Nephron (organoid): ENCODE measurements around the gene ABHD3.
"Not testable (repeated sequence)": the region's sequence is repeated elsewhere in the genome, so short reads cannot be mapped to it uniquely, and the experiment has no call there.

ENCODE experiments used
- H3K27ac Mint-ChIP-seq, 3 experiments: 2 replicates each; pipeline ENCODE4 v1.8.0; 2020; ENCODE audit warnings: mixed read lengths in 3 of 3, mild to moderate bottlenecking in 2 of 3, moderate library complexity in 1 of 3
- H3K27me3 Mint-ChIP-seq: 2 replicates; pipeline ENCODE4 v1.8.0; 2021; ENCODE audit warnings: low read depth, mild to moderate bottlenecking, moderate library complexity, mixed read lengths
- H3K36me3 Mint-ChIP-seq: 2 replicates; pipeline ENCODE4 v1.8.0; 2020; ENCODE audit warnings: low read depth, mixed read lengths
- H3K4me1 Mint-ChIP-seq: 2 replicates; pipeline ENCODE4 v1.8.0; 2020; ENCODE audit warnings: mixed read lengths
- H3K4me3 Mint-ChIP-seq, 3 experiments: 2 replicates each; pipeline ENCODE4 v1.8.0; 2020; ENCODE audit warnings: mild to moderate bottlenecking in 3 of 3, mixed read lengths in 3 of 3, moderate library complexity in 2 of 3
- H3K9me3 Mint-ChIP-seq: 2 replicates; pipeline ENCODE4 v1.8.0; 2020; ENCODE audit warnings: mixed read lengths
- CTCF ChIP-seq, 3 experiments: fragments of 200-600 bp; sonication (generic); IDR thresholded peaks; one replicate each; pipeline ENCODE4 v1.5.0; 2021; ENCODE audit warnings: antibody characterized with exemption in 3 of 3; ENCODE audit not compliant: unreplicated experiment in 3 of 3

The ABHD3 gene

DNA sequence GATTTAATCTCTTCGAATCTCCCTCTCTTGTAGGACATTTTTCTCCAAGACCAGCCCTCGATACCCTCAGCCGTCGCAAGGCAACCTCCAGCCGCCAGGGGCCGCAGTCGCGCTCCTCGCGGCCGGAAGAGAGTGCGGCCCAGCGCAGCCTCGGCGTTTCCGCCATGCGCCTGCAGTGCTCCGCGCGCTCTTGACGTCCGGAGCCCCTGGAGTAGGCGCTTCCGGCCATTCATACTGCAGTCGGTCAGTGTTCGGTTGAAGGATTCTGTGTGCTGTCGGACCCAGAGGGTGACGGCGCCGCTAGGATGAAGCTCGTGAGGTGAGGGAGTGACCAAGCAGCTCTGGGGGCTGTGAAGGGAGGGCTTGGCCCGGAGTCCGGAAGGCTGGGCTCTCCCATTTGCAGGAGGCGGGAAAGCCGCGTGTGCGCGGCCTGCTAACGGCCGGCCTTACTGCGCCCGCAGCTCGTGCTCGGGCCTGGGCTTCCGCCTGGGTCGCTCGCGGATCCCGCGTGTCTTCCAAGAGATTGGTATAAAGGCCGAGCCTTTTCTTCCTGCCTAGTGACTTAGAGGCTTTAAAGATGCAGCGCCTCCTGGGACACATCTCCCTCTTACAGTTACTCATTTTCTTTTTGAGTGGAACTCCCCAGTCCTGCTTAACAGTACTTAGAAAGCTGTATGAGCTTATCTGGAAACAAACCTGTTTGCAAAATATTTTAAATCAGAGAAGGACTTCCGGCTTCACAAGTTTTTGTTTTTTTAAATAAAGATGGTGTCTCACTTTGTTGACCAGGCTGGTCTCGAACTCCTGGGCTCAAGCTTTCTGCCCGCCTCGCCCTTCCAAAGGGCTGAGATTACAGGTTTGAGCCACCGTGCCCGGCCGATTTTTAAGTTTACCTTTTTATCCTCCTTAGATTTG lies 92.2 kb downstream of the ABHD3 start, which contains the start of gene SNRPD1:
SNRPD1 (plus strand) TSS at position 190 of the 915 bp plus-strand sequence; CDS start at position 306, 116 bp downstream.
- H3K27me3 Mint-ChIP-seq: no peaks in the 10 kb centered on the region
- H3K4me3 Mint-ChIP-seq: peak within 1 kb of the TSS; percentile 91 to 96 (median 96)
- H3K36me3 Mint-ChIP-seq: peaks cover 32% of the 10 kb centered on the region
- peaks cover 9% of the 10 kb centered on the region for H3K9me3 Mint-ChIP-seq
- H3K27ac Mint-ChIP-seq: peak within 1 kb of the TSS; percentile 91 to 96 (median 93)
- peaks cover 14% of the 10 kb centered on the region for H3K4me1 Mint-ChIP-seq
- peak; percentile 89 to 92 (median 92) for TF ChIP-seq CTCF (IDR thresholded peaks at IDR 0.05; ENCODE audit: unreplicated experiment in 3 of 3)

GRCh38 chr18:21611401-21612124 lies 93.0 kb downstream of the ABHD3 start:
- Mint-ChIP-seq H3K36me3 (peaks cover 23% of the 10 kb centered on the region), H3K4me1 (peaks cover 14% of the 10 kb centered on the region), H3K4me3 (peak overlapping the region; percentile 91 to 96 (median 96)), H3K27ac (peak overlapping the region; percentile 91 to 96 (median 93))
- not testable (repeated sequence) for H3K9me3 Mint-ChIP-seq, H3K27me3 Mint-ChIP-seq

DNA sequence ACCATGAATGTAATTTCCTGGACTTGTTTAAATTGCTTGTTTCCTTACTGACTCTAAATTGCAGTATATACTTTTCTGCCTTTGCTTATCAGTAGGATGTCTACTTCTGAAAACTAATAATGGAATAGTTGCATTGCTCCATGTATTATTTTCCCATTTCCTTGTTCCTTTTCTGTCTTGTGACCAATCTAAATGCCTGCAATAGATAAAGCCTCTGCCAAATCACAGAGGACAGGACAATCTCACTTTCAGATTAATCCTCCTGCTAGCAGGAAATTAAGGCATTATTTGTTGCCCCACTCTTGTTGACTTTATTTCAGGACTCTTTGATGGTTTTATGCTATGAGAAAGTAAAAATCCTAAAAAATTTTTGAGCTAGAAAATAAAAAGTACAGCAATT lies 99.4 kb downstream of the ABHD3 start:
- peak overlapping the region in 1 of 3 experiments; percentile 63 for H3K27ac Mint-ChIP-seq
- no peaks in the 10 kb centered on the region for H3K27me3 Mint-ChIP-seq
- no peaks in the 10 kb centered on the region for H3K36me3 Mint-ChIP-seq

DNA sequence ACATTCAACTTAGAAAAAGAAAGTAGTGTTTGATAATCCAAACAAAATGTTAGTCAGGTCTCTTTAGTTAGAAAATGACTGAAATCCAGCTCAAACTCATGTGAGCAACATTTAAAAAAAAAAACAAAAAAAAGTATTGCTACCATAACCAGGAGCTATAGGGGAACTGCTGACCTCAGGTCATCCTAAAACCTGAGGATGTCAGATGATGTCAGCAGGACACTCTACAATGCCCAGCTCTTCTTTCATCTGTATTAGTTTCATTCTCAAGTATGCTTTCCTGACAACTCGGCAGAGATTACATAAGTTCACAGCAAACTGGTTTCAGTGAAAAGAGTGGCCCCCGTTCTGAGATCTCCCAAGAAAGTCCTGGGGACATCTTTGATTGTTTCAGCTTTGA lies 99.9 kb downstream of the ABHD3 start:
- Mint-ChIP-seq H3K27me3 (no peaks in the 10 kb centered on the region), H3K9me3 (no peaks in the 10 kb centered on the region), H3K4me1 (peaks cover 3% of the 10 kb centered on the region), H3K4me3 (peak overlapping the region in 1 of 3 experiments; percentile 42), H3K27ac (peak overlapping the region in 1 of 3 experiments; percentile 63), H3K36me3 (no peaks in the 10 kb centered on the region)
- TF ChIP-seq CTCF (IDR thresholded peaks at IDR 0.05; ENCODE audit: unreplicated experiment in 3 of 3): no peak

More for the DNA sequence above, 99.4 kb downstream of the ABHD3 start:
- H3K4me1 Mint-ChIP-seq: no peaks in the 10 kb centered on the region
- H3K4me3 Mint-ChIP-seq: peak overlapping the region in 1 of 3 experiments; percentile 42
- no peaks in the 10 kb centered on the region for H3K9me3 Mint-ChIP-seq
- TF ChIP-seq CTCF (IDR thresholded peaks at IDR 0.05; ENCODE audit: unreplicated experiment in 3 of 3): no peak

- H3K4me3 Mint-ChIP-seq: peak overlapping the region; percentile 52 to 76 (median 62)
- no peaks in the 10 kb centered on the region for H3K27me3 Mint-ChIP-seq
- H3K9me3 Mint-ChIP-seq: no peaks in the 10 kb centered on the region
- H3K36me3 Mint-ChIP-seq: no peaks in the 10 kb centered on the region
- peaks cover 15% of the 10 kb centered on the region for H3K4me1 Mint-ChIP-seq
- H3K27ac Mint-ChIP-seq: peak overlapping the region in 2 of 3 experiments; percentile 25 to 34
- TF ChIP-seq CTCF (IDR thresholded peaks at IDR 0.05; ENCODE audit: unreplicated experiment in 3 of 3): no peak
Measured at GRCh38 chr18:21602299-21602587, 102.3 kb downstream of the ABHD3 start.
